HepG2 (cell line): Measurements from ENCODE around the gene SNAI3. TPM values are rescaled to one million over a fixed set of nuclear protein-coding genes. Genes with fewer than 3 reads are reported as not detected.

Experiments used
- ATAC-seq: fragments of 200-7000 bp; cut with Tn5 transposase; 3 replicates; pipeline ENCODE4 v1.9.1; 2020; ENCODE audit warnings: mild to moderate bottlenecking, moderate library complexity
- BruUV-seq: library from RNA; stranded (reverse); fragments of 400-500 nt; replicated peaks from 2 replicates; lab custom pipeline; 2021; lab: Mats Ljungman, UMichigan
- CTCF ChIA-PET: fragments of 300-600 bp; formaldehyde crosslinking; extraction: SDS; loops from one replicate; lab custom pipeline; 2021; ENCODE audit warnings: low total read pairs, inconsistent platforms, low intra/inter-chr PET ratio; lab: Yijun Ruan, JAX
- POLR2A ChIA-PET: fragments of 350-600 bp; sonication (Branson Sonifier 250); formaldehyde crosslinking; loops from one replicate; lab custom pipeline; 2020; ENCODE audit warnings: antibody characterized with exemption, inconsistent platforms; lab: Yijun Ruan, JAX
- DNase-seq: peaks from one replicate; pipeline ENCODE4 v3.0.0-alpha.2; 2015; ENCODE audit warnings: low spot score
- FAIRE-seq: peaks from 3 replicates; lab custom pipeline; 2011; peaks lifted over from hg19 to GRCh38; lab: Jason Lieb, UNC
- H2AFZ ChIP-seq: one replicate; pipeline ENCODE4 v1.6.1; 2011; ENCODE audit warnings: low read length, inconsistent platforms
- H3K27ac ChIP-seq: fragments of 300-600 bp; 3 replicates; pipeline ENCODE4 v1.8.0; 2011; ENCODE audit warnings: mixed run types, mild to moderate bottlenecking, mixed read lengths, low read length, inconsistent platforms; ENCODE audit not compliant: insufficient read depth; ENCODE audit errors: extremely low read length
- H3K27me3 ChIP-seq, 2 experiments: fragments of 200-600 bp in 1 of 2; 2 replicates in 1 of 2; 3 replicates in 1 of 2; pipeline versions ENCODE4 v1.6.0 to v1.8.0; 2011; ENCODE audit warnings: low read length in 2 of 2, mild to moderate bottlenecking in 2 of 2, moderate library complexity in 2 of 2, inconsistent platforms in 1 of 2; ENCODE audit not compliant: insufficient read depth in 2 of 2, control insufficient read depth in 1 of 2
- H3K36me3 ChIP-seq, 2 experiments: fragments of 200-600 bp in 1 of 2; replicated peaks in 1 of 2; 2 replicates in 1 of 2; 3 replicates in 1 of 2; pipeline versions ENCODE4 v1.5.1 to v1.8.0; 2011; ENCODE audit warnings: low read length in 2 of 2, inconsistent platforms in 1 of 2; ENCODE audit not compliant: insufficient read depth in 2 of 2, control insufficient read depth in 1 of 2
- H3K4me1 ChIP-seq: 2 replicates; pipeline ENCODE4 v1.5.1; 2012; ENCODE audit warnings: low read length, inconsistent platforms; ENCODE audit not compliant: insufficient read depth
- H3K4me2 ChIP-seq: 2 replicates; pipeline ENCODE4 v1.6.0; 2011; ENCODE audit warnings: low read depth, low read length, inconsistent platforms
- H3K4me3 ChIP-seq, 3 experiments: fragments of 200-600 bp in 1 of 3; sonication (generic), shearing (Covaris generic) in 1 of 3; replicated peaks in 1 of 3; 2 replicates each; pipeline ENCODE4 v1.5.1; 2011 to 2016; ENCODE audit warnings: low read length in 3 of 3, inconsistent platforms in 2 of 3, low read depth in 2 of 3, mild to moderate bottlenecking in 2 of 3, control low read depth in 1 of 3, mixed read lengths in 1 of 3; ENCODE audit not compliant: insufficient read depth in 1 of 3
- H3K79me2 ChIP-seq: one replicate; pipeline ENCODE4 v1.6.1; 2011; ENCODE audit warnings: low read length, inconsistent platforms; ENCODE audit not compliant: insufficient read depth
- H3K9ac ChIP-seq: 2 replicates; pipeline ENCODE4 v1.6.0; 2011; ENCODE audit warnings: mild to moderate bottlenecking, low read depth, low read length, inconsistent platforms; ENCODE audit not compliant: insufficient read depth
- H3K9me3 ChIP-seq: 2 replicates; pipeline ENCODE4 v1.5.1; 2012; ENCODE audit warnings: mild to moderate bottlenecking, low read length
- H4K20me1 ChIP-seq: 2 replicates; pipeline ENCODE4 v1.6.0; 2011; ENCODE audit warnings: inconsistent platforms, mild to moderate bottlenecking, low read length, moderate library complexity; ENCODE audit not compliant: insufficient read depth
- AGO2 ChIP-seq: fragments of 200-400 bp; formaldehyde crosslinking; optimal IDR thresholded peaks from 2 replicates; pipeline ENCODE3; 2017; ENCODE audit warnings: mild to moderate bottlenecking, low read depth, low read length, moderate library complexity
- CAMTA2 ChIP-seq: sonication (generic); formaldehyde crosslinking; IDR thresholded peaks from 2 replicates; pipeline ENCODE4 v1.4.0; 2020; ENCODE audit warnings: mild to moderate bottlenecking, missing genetic modification reagents, borderline replicate concordance
- CCAR2 ChIP-seq: fragments of 200-400 bp; formaldehyde crosslinking; optimal IDR thresholded peaks from 2 replicates; pipeline ENCODE3; 2018; ENCODE audit warnings: low read depth, mild to moderate bottlenecking, low read length, moderate library complexity
- CERS6 ChIP-seq: sonication (generic); formaldehyde crosslinking; IDR thresholded peaks from 2 replicates; pipeline ENCODE4 v1.5.0; 2020; ENCODE audit warnings: missing genetic modification reagents
- DNMT1 ChIP-seq: sonication (generic); formaldehyde crosslinking; IDR thresholded peaks from 2 replicates; pipeline ENCODE4 v1.5.1; 2020; ENCODE audit warnings: mild to moderate bottlenecking, missing genetic modification reagents
- ETV5 ChIP-seq: IDR thresholded peaks from 2 replicates; pipeline ENCODE4 v1.6.1; 2018; ENCODE audit warnings: missing biosample characterization, missing genetic modification reagents, inconsistent platforms, borderline replicate concordance
- ISL2 ChIP-seq: sonication (generic); formaldehyde crosslinking; IDR thresholded peaks from 2 replicates; pipeline ENCODE4 v1.5.0; 2020; ENCODE audit warnings: missing genetic modification reagents
- MXD1 ChIP-seq: sonication (generic); formaldehyde crosslinking; IDR thresholded peaks from 2 replicates; pipeline ENCODE4 v1.4.0; 2020; ENCODE audit warnings: mild to moderate bottlenecking, missing genetic modification reagents
- RNF2 ChIP-seq: fragments of 450-650 bp; conservative IDR thresholded peaks from 2 replicates; pipeline ENCODE4 v1.6.1; 2016; ENCODE audit warnings: low read depth
- SUZ12 ChIP-seq: fragments of 150-350 bp; IDR thresholded peaks from 2 replicates; pipeline ENCODE4 v1.6.1; 2014; ENCODE audit warnings: low read depth, low read length
- THRA ChIP-seq: sonication (generic); formaldehyde crosslinking; IDR thresholded peaks from 2 replicates; pipeline ENCODE4 v1.4.0; 2020; ENCODE audit warnings: missing genetic modification reagents, borderline replicate concordance
- YEATS4 ChIP-seq: sonication (generic); formaldehyde crosslinking; IDR thresholded peaks from 2 replicates; pipeline ENCODE4 v1.4.0; 2020; ENCODE audit warnings: missing genetic modification reagents, borderline replicate concordance
- ZNF619 ChIP-seq: sonication (generic); formaldehyde crosslinking; IDR thresholded peaks from 2 replicates; pipeline ENCODE4 v1.4.0; 2020; ENCODE audit warnings: mild to moderate bottlenecking, missing genetic modification reagents
- ZNF768 ChIP-seq: sonication (generic); formaldehyde crosslinking; IDR thresholded peaks from 2 replicates; pipeline ENCODE4 v1.4.0; 2020; ENCODE audit warnings: missing genetic modification reagents
- ZNF800 ChIP-seq: sonication (generic); formaldehyde crosslinking; IDR thresholded peaks from 2 replicates; pipeline ENCODE4 v1.4.0; 2020; ENCODE audit warnings: missing genetic modification reagents
- WGBS: methylation state at CpG from one replicate; pipeline ENCODE4 v1.1.6; 2017; ENCODE audit warnings: low lambda C conversion rate; 5-methylcytosine and 5-hydroxymethylcytosine counted together
- in situ Hi-C: cut with HindIII; loops from 2 replicates; pipeline ENCODE4 v1.10.0; 2017; ENCODE audit warnings: low pct_unique_long_range_greater_than_20kb; ENCODE audit not compliant: extremely low pct_ligation_motif_present
- intact Hi-C: fragments of 100-400 bp; cut with micrococcal nuclease; formaldehyde crosslinking; loops from one replicate; pipeline ENCODE4 v1.10.0; 2022; ENCODE audit not compliant: unreplicated experiment
- polyA plus RNA-seq, 8 experiments: library from polyadenylated mRNA; depleted of rRNA in 3 of 8; stranded (reverse) in 7 of 8; unstranded in 1 of 8; fragments of >200 nt; fragmentation: Illumina TruSeq in 4 of 8; extraction: Trizol in 4 of 8; gene quantifications; 2 replicates each; pipeline versions ENCODE4 v1.2.1 to v1.2.3, GENCODE V29; 2011 to 2016; ENCODE audit warnings: low read depth in 4 of 8, missing spikeins in 1 of 8, mixed read lengths in 1 of 8; ENCODE audit not compliant: insufficient read depth in 1 of 8
- total RNA-seq, 5 experiments: library from RNA; depleted of rRNA; stranded (reverse); fragments of >200 nt; fragmentation: Illumina TruSeq; extraction: Trizol; gene quantifications; 2 replicates each; pipeline ENCODE4 v1.2.3, GENCODE V29; 2016; ENCODE audit warnings: low read depth in 1 of 5

SNAI3 gene
- total and polyA plus RNA-seq, 2 of the 13 experiments (the other 11 are each of a cell fraction or from before 2014, with no cell fraction given): 0.09 to 0.18 TPM

GRCh38 chr16:88721236-88721635 is 34.9 kb upstream of the SNAI3 start:
- FAIRE-seq (no peak), ATAC-seq (no peak), DNase-seq (no peak)
- Histone ChIP-seq H3K79me2 (no peaks in the 10 kb centered on the region), H3K9me3 (no peaks in the 10 kb centered on the region), H3K4me2 (no peak overlapping the region), H3K4me1 (no peaks in the 10 kb centered on the region), H3K27ac (no peak overlapping the region), H4K20me1 (no peaks in the 10 kb centered on the region), H3K36me3 (peaks cover 68 to 94% of the 10 kb centered on the region in 2 experiments; a peak in 4 of 5 replicates), H3K27me3 (no peaks in the 10 kb centered on the region), H2AFZ (no peak overlapping the region), H3K4me3 (no peak overlapping the region), H3K9ac (no peak overlapping the region)
- in situ Hi-C loops (no loop called here), intact Hi-C loops (no loop called here)
- WGBS: 96% methylated on average over 17 of the region's 17 CpGs
- BruUV-seq: no TSS peak
- TF ChIP-seq RNF2 (no peak), AGO2 (peak; percentile 30), ZNF619 (no peak), ETV5 (CRISPR knock-in tag) (no peak)
- ChIA-PET CTCF (no interaction called here), POLR2A (no interaction called here)

- Histone ChIP-seq H3K36me3 (peaks cover 67 to 94% of the 10 kb centered on the region in 2 experiments; a peak in 4 of 5 replicates), H3K27me3 (no peaks in the 10 kb centered on the region), H3K9ac (no peak overlapping the region), H2AFZ (no peak overlapping the region), H3K4me1 (no peaks in the 10 kb centered on the region), H3K4me3 (no peak overlapping the region), H3K79me2 (no peaks in the 10 kb centered on the region), H4K20me1 (no peaks in the 10 kb centered on the region), H3K9me3 (no peaks in the 10 kb centered on the region), H3K27ac (no peak overlapping the region), H3K4me2 (no peak overlapping the region)
- CTCF ChIA-PET: no interaction called here
- in situ Hi-C loops: no loop called here
- DNase-seq (no peak), FAIRE-seq (no peak), ATAC-seq (no peak)
- POLR2A ChIA-PET: no interaction called here
- WGBS: 97% methylated on average over 23 of the region's 23 CpGs
- BruUV-seq: no TSS peak
- intact Hi-C loops: no loop called here
- TF ChIP-seq CAMTA2 (CRISPR knock-in tag): no peak
- TF ChIP-seq CERS6: no peak
- TF ChIP-seq YEATS4: no peak
- TF ChIP-seq MXD1: no peak
- no peak for TF ChIP-seq ZNF768 (CRISPR knock-in tag)
- TF ChIP-seq SUZ12: no peak
- no peak for TF ChIP-seq ZNF800
- TF ChIP-seq ISL2: no peak
- TF ChIP-seq THRA (CRISPR knock-in tag): no peak
- no peak for TF ChIP-seq CCAR2
- no peak for TF ChIP-seq DNMT1 (CRISPR knock-in tag)
Observed at GRCh38 chr16:88720396-88720970, 34.2 kb upstream of the SNAI3 start.
